Measurements from ENCODE around the gene BRD2. TPM values are rescaled to one million over a fixed set of nuclear protein-coding genes. Genes with fewer than 3 reads are reported as not detected.
A peak's percentile ranks its signal among the peaks of the same experiment; 100 is the strongest.

Gene BRD2
- total and polyA plus RNA-seq, 9 of the 15 experiments (the other 6 are each of a cell fraction or from before 2014, with no cell fraction given) = 19.0 to 252 (median 181) TPM

DNA sequence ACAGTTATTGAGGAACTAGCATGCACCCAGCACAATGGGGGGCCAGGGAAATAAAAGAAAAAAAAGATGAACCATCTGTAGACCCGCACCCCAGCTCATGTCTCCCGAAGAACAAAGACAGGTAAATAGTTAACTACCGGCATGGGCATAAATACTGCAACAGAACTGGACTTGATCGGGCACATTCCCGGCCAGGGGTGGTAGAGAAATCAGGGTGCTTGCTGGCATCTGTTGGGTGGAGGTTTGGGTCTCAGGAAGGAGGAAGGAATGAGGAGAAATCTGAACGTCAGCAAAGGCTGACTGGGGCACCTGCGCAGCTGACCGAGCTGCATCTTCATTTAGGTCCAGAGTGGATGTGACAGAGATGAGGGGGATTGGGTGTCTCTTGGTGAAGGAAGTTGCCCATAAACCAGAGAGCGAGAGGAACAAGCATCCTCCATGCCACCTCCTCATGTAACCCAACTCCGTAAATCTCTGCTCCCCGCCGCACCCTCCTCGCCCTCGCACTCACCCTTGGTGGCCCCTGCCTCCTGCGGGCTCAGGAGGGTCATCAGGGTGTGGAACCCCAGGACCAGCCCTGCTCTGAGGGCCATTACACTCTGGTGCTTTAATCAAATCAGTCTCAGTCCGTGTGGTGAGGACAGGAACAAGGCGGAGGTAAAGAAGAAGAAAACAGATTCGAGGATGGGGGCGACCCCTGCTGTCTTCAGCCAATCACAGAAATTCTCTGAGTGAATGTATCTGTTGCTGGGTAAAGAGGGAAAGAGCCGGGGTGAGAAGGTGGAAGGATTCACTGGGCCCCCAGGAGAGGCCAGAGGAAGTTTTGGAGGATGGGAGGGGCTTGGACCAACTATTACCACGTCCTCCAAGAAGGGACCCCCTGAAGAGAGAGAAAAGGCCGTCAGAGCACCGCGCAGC lies 40.8 kb downstream of the BRD2 start, which contains the start of gene HLA-DOA (continued):
- no peak for TF ChIP-seq RREB1 (CRISPR knock-in tag; IDR thresholded peaks at IDR 0.05)
- TF ChIP-seq NRF1 (conservative IDR thresholded peaks at IDR 0.05 in 1 of 2, IDR thresholded peaks at IDR 0.05 in 1 of 2) = 0 out of 4 replicates have a peak, but pooled peaks of 1 of the 2 experiments have one; percentile 11
- no peak for TF ChIP-seq ZNF316 (IDR thresholded peaks at IDR 0.05)
- no peak for TF ChIP-seq SMARCB1 (IDR thresholded peaks at IDR 0.05; ENCODE audit: insufficient read length, low read depth)
- no peak for TF ChIP-seq ATF1 (CRISPR knock-in tag; IDR thresholded peaks at IDR 0.05)
- peak; percentile 22; the same call in 1 of the 2 replicates for TF ChIP-seq ATF1 (tag; IDR thresholded peaks at IDR 0.05)

Measured in K562 (cell line).